GM21528 (cell line): ENCODE results near the gene CCDC78.
"Not testable (repeated sequence)": the region's sequence is repeated elsewhere in the genome, so short reads cannot be mapped to it uniquely, and the experiment has no call there.

ENCODE experiments used
- ATAC-seq: cut with Tn5 transposase; IDR thresholded peaks from one replicate; pipeline ENCODE4 v1.9.1; 2021; ENCODE audit warnings: mild to moderate bottlenecking, moderate library complexity; ENCODE audit not compliant: unreplicated experiment, low FRiP score

CCDC78 gene

GRCh38 chr16:714558-715476, 11.4 kb downstream of the CCDC78 start, which contains the start of gene METRN:
Gene METRN (plus strand): TSS chr16:715118. CDS start chr16:715290, 172 bp downstream.
- no peak for ATAC-seq

GRCh38 chr16:714079-714478, 12.2 kb downstream of the CCDC78 start:
- ATAC-seq = no peak

- not testable (repeated sequence) for ATAC-seq
Observed at GRCh38 chr16:712740-713250, 13.4 kb downstream of the CCDC78 start.

GRCh38 chr16:711548-712320, 14.5 kb downstream of the CCDC78 start:
- no peak for ATAC-seq

GRCh38 chr16:711084-711483, 15.2 kb downstream of the CCDC78 start:
- ATAC-seq = no peak

- no peak for ATAC-seq
Observed at GRCh38 chr16:710500-711075, 15.7 kb downstream of the CCDC78 start.

- ATAC-seq = no peak
Observed at GRCh38 chr16:709566-710499, 16.4 kb downstream of the CCDC78 start.

- no peak for ATAC-seq
Observed at GRCh38 chr16:708959-709358, 17.3 kb downstream of the CCDC78 start.

GRCh38 chr16:708019-708418, 18.2 kb downstream of the CCDC78 start:
- ATAC-seq = no peak

- no peak for ATAC-seq
Observed at GRCh38 chr16:707062-707538, 19.1 kb downstream of the CCDC78 start.

GRCh38 chr16:706189-707061, 19.8 kb downstream of the CCDC78 start:
- no peak for ATAC-seq

- no peak for ATAC-seq
Observed at GRCh38 chr16:705431-706188, 20.6 kb downstream of the CCDC78 start, which contains the start of gene FBXL16. Gene FBXL16 (minus strand): TSS chr16:705801. CDS start chr16:697405, 8,396 bp downstream.

- no peak for ATAC-seq
Observed at GRCh38 chr16:704552-705380, 21.5 kb downstream of the CCDC78 start.

- ATAC-seq = no peak
Observed at GRCh38 chr16:704047-704446, 22.2 kb downstream of the CCDC78 start.

- ATAC-seq = no peak
Observed at GRCh38 chr16:703406-703805, 22.8 kb downstream of the CCDC78 start.

- ATAC-seq = no peak
Observed at GRCh38 chr16:702341-702740, 23.9 kb downstream of the CCDC78 start.
